SK-N-SH (cell line): ENCODE measurements around the gene SLAIN2. TPM values are rescaled to one million over a fixed set of nuclear protein-coding genes. Genes with fewer than 3 reads are reported as not detected.

Experiments
- CTCF ChIA-PET: fragments of 300-600, 350-600 bp; formaldehyde crosslinking; extraction: SDS; loops from one replicate; lab custom pipeline; 2021; lab: Yijun Ruan, JAX
- POLR2A ChIA-PET: fragments of 350-600 bp; sonication (Branson Sonifier 250); formaldehyde crosslinking; extraction: SDS; loops from one replicate; lab custom pipeline; 2020; ENCODE audit warnings: antibody characterized with exemption, inconsistent platforms; lab: Yijun Ruan, JAX
- DNase-seq: peaks from one replicate; pipeline ENCODE4 v3.0.0; 2012
- H2AFZ ChIP-seq: fragments of 200-600 bp; sonication (generic); 2 replicates; pipeline ENCODE4 v1.8.1; 2016; ENCODE audit warnings: antibody characterized with exemption, mild to moderate bottlenecking, low read depth
- H3F3A ChIP-seq: fragments of 200-600 bp; sonication (generic); replicated peaks from 2 replicates; pipeline ENCODE3; 2016; ENCODE audit warnings: antibody characterized with exemption, mild to moderate bottlenecking; ENCODE audit not compliant: insufficient read depth
- H3K27ac ChIP-seq, 2 experiments: fragments of 200-500 bp in 1 of 2; fragments of 200-600 bp in 1 of 2; sonication (Bioruptor generic) in 1 of 2; sonication (generic), shearing (Covaris generic) in 1 of 2; 2 replicates each; pipeline versions ENCODE4 v1.5.1 to v1.6.1; 2014 to 2016; ENCODE audit warnings: low read depth in 2 of 2, inconsistent platforms in 1 of 2, low read length in 1 of 2, mild to moderate bottlenecking in 1 of 2, mixed read lengths in 1 of 2
- H3K27me3 ChIP-seq: fragments of 200-600 bp; sonication (generic), shearing (Covaris generic); 2 replicates; pipeline ENCODE4 v1.6.1; 2016; ENCODE audit warnings: mixed run types; ENCODE audit not compliant: insufficient read depth
- H3K36me3 ChIP-seq, 2 experiments: fragments of 200-500 bp in 1 of 2; fragments of 200-600 bp in 1 of 2; sonication (Bioruptor generic) in 1 of 2; sonication (generic) in 1 of 2; replicated peaks in 1 of 2; 2 replicates each; pipeline versions ENCODE3 to v1.5.1; 2014 to 2016; ENCODE audit warnings: low read length in 1 of 2, mild to moderate bottlenecking in 1 of 2; ENCODE audit not compliant: insufficient read depth in 2 of 2, control insufficient read depth in 1 of 2
- H3K4me1 ChIP-seq, 2 experiments: fragments of 200-500 bp in 1 of 2; fragments of 200-600 bp in 1 of 2; sonication (Bioruptor generic) in 1 of 2; sonication (generic), shearing (Covaris generic) in 1 of 2; 2 replicates each; pipeline versions ENCODE4 v1.5.1 to v1.6.1; 2014 to 2016; ENCODE audit warnings: low read depth in 1 of 2, low read length in 1 of 2, mixed run types in 1 of 2; ENCODE audit not compliant: insufficient read depth in 2 of 2, control insufficient read depth in 1 of 2
- H3K4me2 ChIP-seq: fragments of 200-600 bp; sonication (generic), shearing (Covaris generic); 2 replicates; pipeline ENCODE4 v1.6.1; 2017; ENCODE audit warnings: mixed run types
- H3K4me3 ChIP-seq, 2 experiments: fragments of 200-500 bp in 1 of 2; fragments of 200-600 bp in 1 of 2; sonication (Bioruptor generic) in 1 of 2; sonication (generic), shearing (Covaris generic) in 1 of 2; 2 replicates each; pipeline versions ENCODE4 v1.5.1 to v1.8.1; 2014 to 2016; ENCODE audit warnings: low read depth in 2 of 2, inconsistent platforms in 1 of 2, low read length in 1 of 2, mild to moderate bottlenecking in 1 of 2, mixed read lengths in 1 of 2, moderate library complexity in 1 of 2
- H3K79me2 ChIP-seq: fragments of 200-600 bp; sonication (generic); 2 replicates; pipeline ENCODE4 v1.8.1; 2017; ENCODE audit warnings: mild to moderate bottlenecking; ENCODE audit not compliant: insufficient read depth
- H3K9ac ChIP-seq: fragments of 200-600 bp; sonication (generic); 2 replicates; pipeline ENCODE4 v1.6.1; 2017; ENCODE audit warnings: mixed run types
- H3K9me2 ChIP-seq: fragments of 200-600 bp; sonication (generic); 2 replicates; pipeline ENCODE4 v1.6.1; 2017; ENCODE audit warnings: mixed run types
- H3K9me3 ChIP-seq: fragments of 200-600 bp; sonication (generic); 2 replicates; pipeline ENCODE4 v1.6.1; 2017; ENCODE audit warnings: mixed run types, mild to moderate bottlenecking, moderate library complexity
- H4K20me1 ChIP-seq: fragments of 200-600 bp; sonication (generic); 2 replicates; pipeline ENCODE4 v1.6.1; 2017; ENCODE audit warnings: mild to moderate bottlenecking, mixed run types; ENCODE audit not compliant: insufficient read depth
- CHD2 ChIP-seq: fragments of 150-350 bp; IDR thresholded peaks from 2 replicates; pipeline ENCODE4 v1.6.1; 2018; ENCODE audit warnings: low read length; ENCODE audit not compliant: partially characterized antibody
- EP300 ChIP-seq, 2 experiments: IDR thresholded peaks; 2 replicates each; pipeline versions ENCODE4 v1.4.0 to v1.6.1; 2012; ENCODE audit warnings: borderline replicate concordance in 1 of 2, low read depth in 1 of 2, low read length in 1 of 2
- EZH2phosphoT487 ChIP-seq: fragments of 200-600 bp; sonication (generic); IDR thresholded peaks from 2 replicates; pipeline ENCODE4 v1.6.1; 2017; ENCODE audit warnings: low read depth, mixed run types, mild to moderate bottlenecking, antibody characterized with exemption, moderate library complexity, borderline replicate concordance
- FOXJ3 ChIP-seq: sonication (generic); formaldehyde crosslinking; IDR thresholded peaks from 2 replicates; pipeline ENCODE4 v1.5.1; 2020; ENCODE audit warnings: mild to moderate bottlenecking, missing genetic modification reagents
- FOXM1 ChIP-seq: IDR thresholded peaks from 2 replicates; pipeline ENCODE4 v1.4.0; 2012; ENCODE audit warnings: low read depth, mild to moderate bottlenecking
- JUND ChIP-seq: IDR thresholded peaks from 2 replicates; pipeline ENCODE4 v1.4.0; 2012
- MEF2A ChIP-seq: IDR thresholded peaks from 2 replicates; pipeline ENCODE4 v1.4.0; 2012; ENCODE audit warnings: low read depth, borderline replicate concordance
- NFIC ChIP-seq: IDR thresholded peaks from 2 replicates; pipeline ENCODE4 v1.4.0; 2012; ENCODE audit warnings: borderline replicate concordance
- POLR2AphosphoS5 ChIP-seq: IDR thresholded peaks from 2 replicates; pipeline ENCODE4 v1.6.1; 2012; ENCODE audit warnings: low read depth, low read length
- RAD21 ChIP-seq: IDR thresholded peaks from 2 replicates; pipeline ENCODE4 v1.6.1; 2012; ENCODE audit warnings: mild to moderate bottlenecking, low read length
- RCOR1 ChIP-seq: fragments of 150-350 bp; IDR thresholded peaks from 2 replicates; pipeline ENCODE4 v1.6.1; 2017; ENCODE audit warnings: antibody characterized with exemption, low read length
- RFX5 ChIP-seq: IDR thresholded peaks from 2 replicates; pipeline ENCODE4 v1.6.1; 2012; ENCODE audit warnings: mild to moderate bottlenecking, improper control_type of control experiment, low read length
- SMC3 ChIP-seq: IDR thresholded peaks from 2 replicates; pipeline ENCODE4 v1.6.1; 2012; ENCODE audit warnings: low read depth, low read length, improper control_type of control experiment
- TAF1 ChIP-seq: IDR thresholded peaks from 2 replicates; pipeline ENCODE4 v1.6.1; 2012; ENCODE audit warnings: low read depth, mild to moderate bottlenecking, low read length, moderate library complexity, borderline replicate concordance
- TCF12 ChIP-seq: IDR thresholded peaks from 2 replicates; pipeline ENCODE4 v1.4.0; 2012
- TEAD4 ChIP-seq: IDR thresholded peaks from 2 replicates; pipeline ENCODE4 v1.4.0; 2012; ENCODE audit warnings: mild to moderate bottlenecking, borderline replicate concordance; ENCODE audit not compliant: insufficient read depth
- WGBS: methylation state at CpG from one replicate; pipeline ENCODE4 v1.1.6; 2017; ENCODE audit warnings: low lambda C conversion rate; 5-methylcytosine and 5-hydroxymethylcytosine counted together
- polyA plus RNA-seq, 3 experiments: library from polyadenylated mRNA; depleted of rRNA; stranded (reverse); fragments of >200 nt; gene quantifications; 2 replicates each; pipeline ENCODE4 v1.2.3, GENCODE V29; 2012
- TF ChIP-seq, protein P1 (sequence below): fragments of 200-600 bp; sonication (generic); IDR thresholded peaks from 2 replicates; pipeline ENCODE4 v1.6.1; 2017; ENCODE audit warnings: antibody characterized with exemption, mild to moderate bottlenecking, moderate library complexity
- TF ChIP-seq, protein P2 (sequence below): IDR thresholded peaks from 2 replicates; pipeline ENCODE4; 2012
- TF ChIP-seq, protein P3 (sequence below): fragments of 150-350 bp; IDR thresholded peaks from 2 replicates; pipeline ENCODE4 v1.6.1; 2016; ENCODE audit warnings: mild to moderate bottlenecking, low read depth, low read length
- TF ChIP-seq, protein P4 (sequence below): IDR thresholded peaks from 2 replicates; pipeline ENCODE4 v1.4.0; 2012; ENCODE audit warnings: low read depth, borderline replicate concordance

The SLAIN2 gene
- polyA plus RNA-seq, 1 of the 3 experiments (the other 2 are of a cell fraction) = 17.0 TPM

DNA sequence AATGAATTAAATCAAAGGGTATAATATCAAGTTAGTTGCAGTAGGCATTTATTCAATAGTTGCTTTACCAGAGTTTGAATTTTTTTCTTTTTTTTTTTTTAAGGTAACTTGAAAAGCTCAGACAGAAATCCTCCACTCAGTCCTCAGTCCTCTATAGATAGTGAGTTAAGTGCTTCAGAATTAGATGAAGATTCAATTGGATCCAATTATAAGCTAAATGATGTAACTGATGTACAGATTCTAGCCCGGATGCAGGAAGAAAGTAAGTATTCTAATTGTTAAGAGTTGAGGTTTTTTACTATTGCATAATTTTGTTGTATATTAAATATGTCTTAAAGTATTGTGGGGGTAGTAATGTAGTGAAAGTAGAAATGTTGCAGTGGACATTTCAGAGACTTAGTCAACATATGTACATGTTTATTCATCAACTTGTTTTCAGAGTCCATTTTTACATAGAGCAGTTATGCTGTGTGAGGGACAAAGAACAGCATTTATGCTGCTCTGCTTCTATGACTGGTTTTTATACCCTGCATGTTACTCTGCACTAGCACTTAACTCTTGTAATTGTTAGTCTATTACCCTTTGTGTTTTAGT, 38.4 kb downstream of the SLAIN2 start (continued):
- TF ChIP-seq EP300 (IDR thresholded peaks at IDR 0.05; ENCODE audit: borderline replicate concordance in 1 of 2, low read depth in 1 of 2, low read length in 1 of 2) = peak in 1 of 2 experiments; percentile 47; a peak in 1 of 4 replicates
- TF ChIP-seq, all 33 proteins: peak for 2

DNA sequence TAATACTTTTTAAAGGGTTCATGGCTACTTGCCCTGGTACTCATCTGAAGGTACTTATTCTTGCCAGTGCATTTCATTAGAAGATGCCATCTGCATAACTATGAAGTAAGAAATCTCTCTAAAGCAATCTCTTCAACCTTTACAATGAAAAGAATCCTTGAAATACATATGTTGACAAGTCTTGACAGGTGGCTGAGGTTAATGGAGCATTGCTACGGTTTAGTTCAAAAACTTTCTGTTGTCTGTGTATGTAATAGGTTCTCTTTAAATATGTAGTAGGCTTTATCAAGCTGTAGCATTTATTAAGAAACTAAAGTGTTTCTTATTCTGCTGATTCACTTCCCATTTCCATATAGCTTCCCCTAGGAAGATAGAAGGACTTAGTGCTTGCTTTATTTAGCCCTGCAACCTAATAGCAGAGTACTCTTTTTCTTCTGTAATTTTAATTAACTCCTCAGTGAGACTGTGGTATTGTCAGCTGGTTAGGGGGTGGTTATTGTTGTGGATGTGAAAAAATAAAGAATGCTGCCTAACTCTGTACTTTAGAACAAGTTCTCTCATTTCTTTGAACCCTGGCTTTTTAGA, 39.3 kb downstream of the SLAIN2 start:
- Histone ChIP-seq H3K4me2 (no peak overlapping the region), H3K9me2 (no peaks in the 10 kb centered on the region; the same call in 1 of the 2 replicates), H3F3A (peaks cover 17% of the 10 kb centered on the region), H3K36me3 (peaks cover 34 to 55% of the 10 kb centered on the region in 2 experiments), H3K27ac (peak overlapping the region in 1 of 2 experiments; percentile 77; a peak in 2 of 4 replicates), H3K9me3 (no peaks in the 10 kb centered on the region), H3K4me1 (peaks cover 22 to 23% of the 10 kb centered on the region in 2 experiments; a peak in 3 of 4 replicates), H3K27me3 (no peaks in the 10 kb centered on the region), H3K9ac (no peak overlapping the region), H3K4me3 (no peak overlapping the region), H3K79me2 (peaks cover 51% of the 10 kb centered on the region), H4K20me1 (peaks cover 1% of the 10 kb centered on the region; the same call in 1 of the 2 replicates), H2AFZ (no peak overlapping the region)
- TF ChIP-seq, protein P1, sequence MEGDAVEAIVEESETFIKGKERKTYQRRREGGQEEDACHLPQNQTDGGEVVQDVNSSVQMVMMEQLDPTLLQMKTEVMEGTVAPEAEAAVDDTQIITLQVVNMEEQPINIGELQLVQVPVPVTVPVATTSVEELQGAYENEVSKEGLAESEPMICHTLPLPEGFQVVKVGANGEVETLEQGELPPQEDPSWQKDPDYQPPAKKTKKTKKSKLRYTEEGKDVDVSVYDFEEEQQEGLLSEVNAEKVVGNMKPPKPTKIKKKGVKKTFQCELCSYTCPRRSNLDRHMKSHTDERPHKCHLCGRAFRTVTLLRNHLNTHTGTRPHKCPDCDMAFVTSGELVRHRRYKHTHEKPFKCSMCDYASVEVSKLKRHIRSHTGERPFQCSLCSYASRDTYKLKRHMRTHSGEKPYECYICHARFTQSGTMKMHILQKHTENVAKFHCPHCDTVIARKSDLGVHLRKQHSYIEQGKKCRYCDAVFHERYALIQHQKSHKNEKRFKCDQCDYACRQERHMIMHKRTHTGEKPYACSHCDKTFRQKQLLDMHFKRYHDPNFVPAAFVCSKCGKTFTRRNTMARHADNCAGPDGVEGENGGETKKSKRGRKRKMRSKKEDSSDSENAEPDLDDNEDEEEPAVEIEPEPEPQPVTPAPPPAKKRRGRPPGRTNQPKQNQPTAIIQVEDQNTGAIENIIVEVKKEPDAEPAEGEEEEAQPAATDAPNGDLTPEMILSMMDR = no peak
- TF ChIP-seq, protein P2, sequence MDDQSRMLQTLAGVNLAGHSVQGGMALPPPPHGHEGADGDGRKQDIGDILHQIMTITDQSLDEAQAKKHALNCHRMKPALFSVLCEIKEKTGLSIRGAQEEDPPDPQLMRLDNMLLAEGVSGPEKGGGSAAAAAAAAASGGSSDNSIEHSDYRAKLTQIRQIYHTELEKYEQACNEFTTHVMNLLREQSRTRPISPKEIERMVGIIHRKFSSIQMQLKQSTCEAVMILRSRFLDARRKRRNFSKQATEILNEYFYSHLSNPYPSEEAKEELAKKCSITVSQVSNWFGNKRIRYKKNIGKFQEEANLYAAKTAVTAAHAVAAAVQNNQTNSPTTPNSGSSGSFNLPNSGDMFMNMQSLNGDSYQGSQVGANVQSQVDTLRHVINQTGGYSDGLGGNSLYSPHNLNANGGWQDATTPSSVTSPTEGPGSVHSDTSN = no peak
- no peak for TF ChIP-seq FOXM1
- no peak for TF ChIP-seq MEF2A
- no peak for TF ChIP-seq POLR2AphosphoS5
- no peak for TF ChIP-seq CHD2
- no peak for TF ChIP-seq SMC3
- no peak for TF ChIP-seq EP300 (IDR thresholded peaks at IDR 0.05; ENCODE audit: borderline replicate concordance in 1 of 2, low read depth in 1 of 2, low read length in 1 of 2)
- TF ChIP-seq RCOR1 = no peak
- no peak for TF ChIP-seq RAD21
- TF ChIP-seq TEAD4 = no peak
- no peak for TF ChIP-seq FOXJ3
- no peak for TF ChIP-seq TAF1
- TF ChIP-seq NFIC = no peak
- TF ChIP-seq JUND = no peak
- TF ChIP-seq TCF12 = no peak
- TF ChIP-seq, protein P3, sequence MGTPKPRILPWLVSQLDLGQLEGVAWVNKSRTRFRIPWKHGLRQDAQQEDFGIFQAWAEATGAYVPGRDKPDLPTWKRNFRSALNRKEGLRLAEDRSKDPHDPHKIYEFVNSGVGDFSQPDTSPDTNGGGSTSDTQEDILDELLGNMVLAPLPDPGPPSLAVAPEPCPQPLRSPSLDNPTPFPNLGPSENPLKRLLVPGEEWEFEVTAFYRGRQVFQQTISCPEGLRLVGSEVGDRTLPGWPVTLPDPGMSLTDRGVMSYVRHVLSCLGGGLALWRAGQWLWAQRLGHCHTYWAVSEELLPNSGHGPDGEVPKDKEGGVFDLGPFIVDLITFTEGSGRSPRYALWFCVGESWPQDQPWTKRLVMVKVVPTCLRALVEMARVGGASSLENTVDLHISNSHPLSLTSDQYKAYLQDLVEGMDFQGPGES = no peak
- TF ChIP-seq RFX5 = no peak
- TF ChIP-seq EZH2phosphoT487 = no peak
- TF ChIP-seq, protein P4, sequence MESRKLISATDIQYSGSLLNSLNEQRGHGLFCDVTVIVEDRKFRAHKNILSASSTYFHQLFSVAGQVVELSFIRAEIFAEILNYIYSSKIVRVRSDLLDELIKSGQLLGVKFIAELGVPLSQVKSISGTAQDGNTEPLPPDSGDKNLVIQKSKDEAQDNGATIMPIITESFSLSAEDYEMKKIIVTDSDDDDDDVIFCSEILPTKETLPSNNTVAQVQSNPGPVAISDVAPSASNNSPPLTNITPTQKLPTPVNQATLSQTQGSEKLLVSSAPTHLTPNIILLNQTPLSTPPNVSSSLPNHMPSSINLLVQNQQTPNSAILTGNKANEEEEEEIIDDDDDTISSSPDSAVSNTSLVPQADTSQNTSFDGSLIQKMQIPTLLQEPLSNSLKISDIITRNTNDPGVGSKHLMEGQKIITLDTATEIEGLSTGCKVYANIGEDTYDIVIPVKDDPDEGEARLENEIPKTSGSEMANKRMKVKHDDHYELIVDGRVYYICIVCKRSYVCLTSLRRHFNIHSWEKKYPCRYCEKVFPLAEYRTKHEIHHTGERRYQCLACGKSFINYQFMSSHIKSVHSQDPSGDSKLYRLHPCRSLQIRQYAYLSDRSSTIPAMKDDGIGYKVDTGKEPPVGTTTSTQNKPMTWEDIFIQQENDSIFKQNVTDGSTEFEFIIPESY = no peak
- 76% methylated on average over 1 of the region's 1 CpG for WGBS
- no peak for DNase-seq
- POLR2A ChIA-PET = interaction anchor here (0.7 kb wide), 1 partner anchor 104 kb away, joined by 3 read pairs; no protein-coding TSS in a partner anchor
- CTCF ChIA-PET = interaction anchor here (0.6 to 1.3 kb wide), 3 partner anchors 8 to 171 kb away, joined by 3 to 4 read pairs (median 3); no protein-coding TSS in a partner anchor
